Smooth muscle cell (in vitro differentiated cells): Measurements from ENCODE around the gene AGAP1. TPM values are rescaled to one million over a fixed set of nuclear protein-coding genes. Genes with fewer than 3 reads are reported as not detected.

ENCODE experiments used
- DNase-seq: peaks from one replicate; lab custom pipeline; 2025; ENCODE audit not compliant: unreplicated experiment; lab: John Stamatoyannopoulos, UW
- H2AFZ ChIP-seq: fragments of 200-600 bp; sonication (generic); 2 replicates; pipeline ENCODE4 v1.6.0; 2016; ENCODE audit warnings: antibody characterized with exemption, low read depth, mild to moderate bottlenecking
- H3F3A ChIP-seq: fragments of 200-600 bp; sonication (generic); 2 replicates; pipeline ENCODE4 v1.6.0; 2017; ENCODE audit warnings: antibody characterized with exemption, low read depth
- H3K27ac ChIP-seq: fragments of 200-600 bp; sonication (generic); 2 replicates; pipeline ENCODE4 v1.5.1; 2016; ENCODE audit warnings: low read depth, mild to moderate bottlenecking
- H3K27me3 ChIP-seq: fragments of 200-600 bp; sonication (generic); 2 replicates; pipeline ENCODE4 v1.6.1; 2016; ENCODE audit warnings: low read depth, mild to moderate bottlenecking
- H3K36me3 ChIP-seq: fragments of 200-600 bp; sonication (generic); 2 replicates; pipeline ENCODE4 v1.5.1; 2016; ENCODE audit warnings: low read depth
- H3K4me1 ChIP-seq: fragments of 200-600 bp; sonication (generic); 2 replicates; pipeline ENCODE4 v1.5.1; 2016; ENCODE audit warnings: low read depth
- H3K4me2 ChIP-seq: fragments of 200-600 bp; sonication (generic); 2 replicates; pipeline ENCODE4 v1.6.0; 2016; ENCODE audit warnings: mild to moderate bottlenecking
- H3K4me3 ChIP-seq: fragments of 200-600 bp; sonication (generic); 2 replicates; pipeline ENCODE4 v1.5.1; 2016; ENCODE audit warnings: mild to moderate bottlenecking
- H3K79me2 ChIP-seq: fragments of 200-600 bp; sonication (generic); 2 replicates; pipeline ENCODE4 v1.6.0; 2016; ENCODE audit warnings: low read depth, mild to moderate bottlenecking
- H3K9ac ChIP-seq: fragments of 200-600 bp; sonication (generic); 2 replicates; pipeline ENCODE4 v1.6.0; 2016; ENCODE audit warnings: low read depth
- H3K9me3 ChIP-seq: fragments of 200-600 bp; sonication (generic); replicated peaks from 2 replicates; pipeline ENCODE4 v1.5.1; 2016; ENCODE audit warnings: low read depth
- H4K20me1 ChIP-seq: fragments of 200-600 bp; sonication (generic); 2 replicates; pipeline ENCODE4 v1.6.0; 2016; ENCODE audit warnings: low read depth
- WGBS: methylation state at CpG from one replicate; pipeline ENCODE4 v1.1.7; 2016; ENCODE audit warnings: low lambda C conversion rate; 5-methylcytosine and 5-hydroxymethylcytosine counted together
- polyA plus RNA-seq: library from polyadenylated mRNA; unstranded; fragments of >200 nt; fragmentation: Nextera tagmentation; extraction: Ambion mirVana; gene quantifications from 2 replicates; pipeline ENCODE4 v1.2.1, GENCODE V29; 2016
- total RNA-seq: library from RNA; depleted of rRNA; stranded (reverse); fragments of >200 nt; gene quantifications from 2 replicates; pipeline ENCODE4 v1.2.3, GENCODE V29; 2014
- TF ChIP-seq, protein P1 (sequence below): fragments of 200-600 bp; sonication (generic); IDR thresholded peaks from 2 replicates; pipeline ENCODE4 v1.5.1; 2017; ENCODE audit warnings: borderline replicate concordance, mild to moderate bottlenecking, antibody characterized with exemption; ENCODE audit not compliant: insufficient read depth, poor library complexity, severe bottlenecking

Gene AGAP1
- total and polyA plus RNA-seq, 2 experiments from 2014 or later: 3.9 to 9.8 TPM

DNA sequence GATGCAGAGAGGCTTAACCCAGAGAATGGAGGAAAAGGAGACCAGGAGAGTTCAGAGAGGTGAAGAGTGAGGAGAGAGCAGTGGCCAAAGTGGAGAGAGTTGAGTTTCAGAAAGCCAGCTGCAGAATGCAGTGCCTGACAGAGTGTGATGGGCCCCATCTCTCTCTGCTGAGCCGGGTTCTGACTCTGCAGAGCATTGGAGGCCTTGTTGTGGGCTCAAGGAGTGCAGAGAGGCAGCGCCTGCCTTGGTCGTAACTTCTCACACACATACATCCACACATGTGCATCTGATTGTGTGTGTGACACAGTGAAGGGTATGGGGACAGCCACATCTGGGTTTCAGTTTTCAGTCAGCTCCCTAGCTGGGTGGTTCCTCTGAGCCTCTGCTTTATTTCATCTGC is 58.8 kb downstream of the AGAP1 start:
- Histone ChIP-seq H4K20me1 (peaks cover 100% of the 10 kb centered on the region), H3F3A (no peaks in the 10 kb centered on the region), H3K27me3 (no peaks in the 10 kb centered on the region), H3K9ac (no peak overlapping the region), H3K4me2 (no peak overlapping the region), H3K4me3 (no peak overlapping the region), H3K9me3 (no peaks in the 10 kb centered on the region), H3K4me1 (no peaks in the 10 kb centered on the region), H3K79me2 (peaks cover 70% of the 10 kb centered on the region), H3K36me3 (no peaks in the 10 kb centered on the region), H3K27ac (no peak overlapping the region), H2AFZ (no peak overlapping the region)
- TF ChIP-seq, protein P1, sequence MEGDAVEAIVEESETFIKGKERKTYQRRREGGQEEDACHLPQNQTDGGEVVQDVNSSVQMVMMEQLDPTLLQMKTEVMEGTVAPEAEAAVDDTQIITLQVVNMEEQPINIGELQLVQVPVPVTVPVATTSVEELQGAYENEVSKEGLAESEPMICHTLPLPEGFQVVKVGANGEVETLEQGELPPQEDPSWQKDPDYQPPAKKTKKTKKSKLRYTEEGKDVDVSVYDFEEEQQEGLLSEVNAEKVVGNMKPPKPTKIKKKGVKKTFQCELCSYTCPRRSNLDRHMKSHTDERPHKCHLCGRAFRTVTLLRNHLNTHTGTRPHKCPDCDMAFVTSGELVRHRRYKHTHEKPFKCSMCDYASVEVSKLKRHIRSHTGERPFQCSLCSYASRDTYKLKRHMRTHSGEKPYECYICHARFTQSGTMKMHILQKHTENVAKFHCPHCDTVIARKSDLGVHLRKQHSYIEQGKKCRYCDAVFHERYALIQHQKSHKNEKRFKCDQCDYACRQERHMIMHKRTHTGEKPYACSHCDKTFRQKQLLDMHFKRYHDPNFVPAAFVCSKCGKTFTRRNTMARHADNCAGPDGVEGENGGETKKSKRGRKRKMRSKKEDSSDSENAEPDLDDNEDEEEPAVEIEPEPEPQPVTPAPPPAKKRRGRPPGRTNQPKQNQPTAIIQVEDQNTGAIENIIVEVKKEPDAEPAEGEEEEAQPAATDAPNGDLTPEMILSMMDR: no peak
- 62% methylated on average over 3 of the region's 3 CpGs for WGBS
- no peak for DNase-seq

DNA sequence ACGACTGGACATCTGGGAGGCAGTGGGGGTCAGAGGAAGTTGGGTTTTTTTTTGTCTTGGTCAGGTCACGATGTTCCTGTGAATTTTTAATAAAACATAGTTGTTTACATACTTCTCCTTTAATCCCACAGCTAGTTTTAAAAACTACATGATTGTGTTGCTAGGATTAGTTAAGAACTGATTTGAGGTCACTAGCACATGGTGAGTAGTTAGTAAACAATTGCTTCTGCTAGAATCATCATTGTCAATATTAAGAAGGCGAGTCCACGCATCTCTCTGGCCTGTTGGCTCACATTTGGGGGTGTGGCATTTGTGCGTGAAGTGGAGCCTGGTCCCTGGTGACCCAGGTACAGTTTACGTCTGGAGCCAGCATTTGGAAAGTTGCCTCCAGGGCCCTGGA is 59.4 kb downstream of the AGAP1 start:
- H3K4me1 ChIP-seq: no peaks in the 10 kb centered on the region
- H3K27ac ChIP-seq: no peak overlapping the region
- peaks cover 100% of the 10 kb centered on the region for H4K20me1 ChIP-seq
- no peaks in the 10 kb centered on the region for H3K36me3 ChIP-seq
- no peaks in the 10 kb centered on the region for H3F3A ChIP-seq
- WGBS: 92% methylated on average over 6 of the region's 6 CpGs
- no peaks in the 10 kb centered on the region for H3K27me3 ChIP-seq
- H3K9ac ChIP-seq: no peak overlapping the region
- no peaks in the 10 kb centered on the region for H3K9me3 ChIP-seq
- H3K4me2 ChIP-seq: no peak overlapping the region
- H2AFZ ChIP-seq: no peak overlapping the region
- H3K4me3 ChIP-seq: no peak overlapping the region
- TF ChIP-seq, protein P1: no peak
- peaks cover 69% of the 10 kb centered on the region for H3K79me2 ChIP-seq
- DNase-seq: no peak

DNA sequence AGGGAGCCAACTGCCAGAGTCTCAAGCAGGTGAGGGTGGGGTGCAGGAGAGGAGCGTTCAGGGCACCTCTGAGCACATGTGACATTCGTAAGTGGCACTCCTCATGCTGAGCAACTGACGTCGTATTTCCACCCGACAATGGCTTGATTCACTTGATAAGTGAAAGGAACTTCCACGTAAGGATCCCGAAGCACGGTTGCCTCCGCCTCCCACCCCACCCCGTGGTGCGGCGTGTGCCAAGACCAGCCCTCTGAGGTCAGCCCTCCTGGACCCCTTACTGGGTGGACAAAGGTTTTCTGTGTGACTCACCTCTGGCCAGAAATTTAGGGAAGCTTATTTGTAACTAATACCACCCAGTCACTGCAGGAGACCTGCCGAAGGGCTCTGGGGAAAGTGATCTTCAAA is 59.9 kb downstream of the AGAP1 start:
- Histone ChIP-seq H3K79me2 (peaks cover 69% of the 10 kb centered on the region), H3K4me2 (no peak overlapping the region), H4K20me1 (peaks cover 100% of the 10 kb centered on the region), H3F3A (no peaks in the 10 kb centered on the region), H3K27ac (no peak overlapping the region), H3K36me3 (no peaks in the 10 kb centered on the region), H3K4me1 (no peaks in the 10 kb centered on the region), H3K27me3 (no peaks in the 10 kb centered on the region), H3K9me3 (no peaks in the 10 kb centered on the region), H3K9ac (no peak overlapping the region), H3K4me3 (no peak overlapping the region), H2AFZ (no peak overlapping the region)
- no peak for DNase-seq
- WGBS: 80% methylated on average over 13 of the region's 13 CpGs
- TF ChIP-seq, protein P1: no peak

DNA sequence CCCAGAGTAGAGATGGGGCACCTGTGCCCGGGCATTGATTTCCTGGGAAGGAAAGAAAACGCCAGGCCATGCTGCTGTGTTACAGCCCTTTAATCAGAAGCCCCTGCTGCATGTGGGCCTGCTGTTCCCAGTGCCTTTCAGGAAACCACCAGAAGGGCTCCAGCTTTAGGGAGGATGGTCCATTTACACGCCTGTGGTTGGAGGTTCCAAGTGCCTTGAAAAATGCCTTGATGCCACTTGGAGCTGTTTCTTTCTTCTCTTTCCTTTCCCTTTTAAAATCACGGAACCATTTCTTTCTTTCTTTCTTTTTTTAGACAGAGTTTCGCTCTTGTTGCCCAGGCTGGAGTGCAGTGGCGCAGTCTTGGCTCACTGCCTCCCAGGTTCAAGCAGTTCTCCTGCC is 60.5 kb downstream of the AGAP1 start:
- no peaks in the 10 kb centered on the region for H3K4me1 ChIP-seq
- H3K36me3 ChIP-seq: no peaks in the 10 kb centered on the region
- H3K4me2 ChIP-seq: no peak overlapping the region
- peaks cover 3% of the 10 kb centered on the region for H3F3A ChIP-seq
- H4K20me1 ChIP-seq: peaks cover 100% of the 10 kb centered on the region
- no peaks in the 10 kb centered on the region for H3K9me3 ChIP-seq
- no peak overlapping the region for H3K4me3 ChIP-seq
- no peaks in the 10 kb centered on the region for H3K27me3 ChIP-seq
- no peak overlapping the region for H3K9ac ChIP-seq
- H3K27ac ChIP-seq: no peak overlapping the region
- no peak for DNase-seq
- WGBS: 94% methylated on average over 6 of the region's 6 CpGs
- peaks cover 66% of the 10 kb centered on the region for H3K79me2 ChIP-seq
- H2AFZ ChIP-seq: no peak overlapping the region
- TF ChIP-seq, protein P1: no peak
